ENCODE results near the gene NEK2. TPM values are rescaled to one million over a fixed set of nuclear protein-coding genes. Genes with fewer than 3 reads are reported as not detected.

The NEK2 gene
- total RNA-seq, 1 experiment from 2014 or later = 47.5 TPM

GRCh38 chr1:211642870-211643269 lies 32.6 kb downstream of the NEK2 start:
- intact Hi-C loops (cut with micrococcal nuclease) = no loop called here
- Histone ChIP-seq H2AFZ (ENCODE audit: low read length) (no peak overlapping the region), H3K4me2 (ENCODE audit: low read length) (no peak overlapping the region), H4K20me1 (ENCODE audit: low read length) (no peaks in the 10 kb centered on the region), H3K4me3 (ENCODE audit: low read length) (no peak overlapping the region), H3K4me1 (ENCODE audit: insufficient read depth, low read length) (peaks cover 27% of the 10 kb centered on the region), H3K9me2 (replicated peaks; ENCODE audit: low read length) (no peaks in the 10 kb centered on the region), H3F3A (ENCODE audit: low read length, unreplicated experiment) (no peaks in the 10 kb centered on the region), H3K27me3 (ENCODE audit: low read length) (no peaks in the 10 kb centered on the region), H3K9me3 (ENCODE audit: low read length) (no peaks in the 10 kb centered on the region), H3K27ac (ENCODE audit: low read length) (no peak overlapping the region), H3K79me2 (ENCODE audit: low read length) (no peaks in the 10 kb centered on the region), H3K36me3 (ENCODE audit: low read depth, low read length) (no peaks in the 10 kb centered on the region), H3K9ac (ENCODE audit: low read length) (no peak overlapping the region)
- ChIA-PET POLR2A (ENCODE audit: unreplicated experiment) (no interaction called here), CTCF (interaction anchor here (0.6 kb wide), 1 partner anchor 262 kb away, joined by 3 read pairs; no protein-coding TSS in a partner anchor)
- TF ChIP-seq, protein P1, sequence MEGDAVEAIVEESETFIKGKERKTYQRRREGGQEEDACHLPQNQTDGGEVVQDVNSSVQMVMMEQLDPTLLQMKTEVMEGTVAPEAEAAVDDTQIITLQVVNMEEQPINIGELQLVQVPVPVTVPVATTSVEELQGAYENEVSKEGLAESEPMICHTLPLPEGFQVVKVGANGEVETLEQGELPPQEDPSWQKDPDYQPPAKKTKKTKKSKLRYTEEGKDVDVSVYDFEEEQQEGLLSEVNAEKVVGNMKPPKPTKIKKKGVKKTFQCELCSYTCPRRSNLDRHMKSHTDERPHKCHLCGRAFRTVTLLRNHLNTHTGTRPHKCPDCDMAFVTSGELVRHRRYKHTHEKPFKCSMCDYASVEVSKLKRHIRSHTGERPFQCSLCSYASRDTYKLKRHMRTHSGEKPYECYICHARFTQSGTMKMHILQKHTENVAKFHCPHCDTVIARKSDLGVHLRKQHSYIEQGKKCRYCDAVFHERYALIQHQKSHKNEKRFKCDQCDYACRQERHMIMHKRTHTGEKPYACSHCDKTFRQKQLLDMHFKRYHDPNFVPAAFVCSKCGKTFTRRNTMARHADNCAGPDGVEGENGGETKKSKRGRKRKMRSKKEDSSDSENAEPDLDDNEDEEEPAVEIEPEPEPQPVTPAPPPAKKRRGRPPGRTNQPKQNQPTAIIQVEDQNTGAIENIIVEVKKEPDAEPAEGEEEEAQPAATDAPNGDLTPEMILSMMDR (conservative IDR thresholded peaks at IDR 0.05; ENCODE audit: low read depth, low read length) = no peak
- TF ChIP-seq EZH2phosphoT487 (IDR thresholded peaks at IDR 0.05; ENCODE audit: borderline replicate concordance, low read length) (no peak), EZH2 (IDR thresholded peaks at IDR 0.05; ENCODE audit: low read length, unreplicated experiment) (no peak)
- BruUV-seq (replicated peaks) = no TSS peak
- ATAC-seq (no peak), DNase-seq (no peak)

GRCh38 chr1:211641942-211642341 lies 33.5 kb downstream of the NEK2 start:
- no peak overlapping the region for H3K27ac ChIP-seq (ENCODE audit: low read length)
- H2AFZ ChIP-seq (ENCODE audit: low read length) = no peak overlapping the region
- H3K27me3 ChIP-seq (ENCODE audit: low read length) = no peaks in the 10 kb centered on the region
- no peak overlapping the region for H3K4me2 ChIP-seq (ENCODE audit: low read length)
- ChIA-PET CTCF (no interaction called here), POLR2A (ENCODE audit: unreplicated experiment) (interaction anchor here (0.8 kb wide), 1 partner anchor 10 kb away, joined by 18 read pairs; no protein-coding TSS in a partner anchor)
- no peaks in the 10 kb centered on the region for H4K20me1 ChIP-seq (ENCODE audit: low read length)
- H3K4me3 ChIP-seq (ENCODE audit: low read length) = no peak overlapping the region
- H3K4me1 ChIP-seq (ENCODE audit: insufficient read depth, low read length) = peaks cover 24% of the 10 kb centered on the region
- no peaks in the 10 kb centered on the region for H3K36me3 ChIP-seq (ENCODE audit: low read depth, low read length)
- BruUV-seq (replicated peaks) = no TSS peak
- intact Hi-C loops (cut with micrococcal nuclease) = no loop called here
- DNase-seq = no peak
- ATAC-seq = no peak
- no peaks in the 10 kb centered on the region for H3F3A ChIP-seq (ENCODE audit: low read length, unreplicated experiment)
- H3K9me3 ChIP-seq (ENCODE audit: low read length) = no peaks in the 10 kb centered on the region
- H3K79me2 ChIP-seq (ENCODE audit: low read length) = no peaks in the 10 kb centered on the region
- H3K9ac ChIP-seq (ENCODE audit: low read length) = no peak overlapping the region
- TF ChIP-seq EZH2phosphoT487 (IDR thresholded peaks at IDR 0.05; ENCODE audit: borderline replicate concordance, low read length) (no peak), EZH2 (IDR thresholded peaks at IDR 0.05; ENCODE audit: low read length, unreplicated experiment) (no peak)
- no peaks in the 10 kb centered on the region for H3K9me2 ChIP-seq (replicated peaks; ENCODE audit: low read length)

GRCh38 chr1:211641044-211641800 lies 34.2 kb downstream of the NEK2 start:
- TF ChIP-seq, protein P1 (conservative IDR thresholded peaks at IDR 0.05; ENCODE audit: low read depth, low read length) = no peak
- TF ChIP-seq EZH2phosphoT487 (IDR thresholded peaks at IDR 0.05; ENCODE audit: borderline replicate concordance, low read length) = no peak
- no peak for TF ChIP-seq EZH2 (IDR thresholded peaks at IDR 0.05; ENCODE audit: low read length, unreplicated experiment)
- ATAC-seq (no peak), DNase-seq (no peak)
- H3K4me1 ChIP-seq (ENCODE audit: insufficient read depth, low read length) = peaks cover 31% of the 10 kb centered on the region
- H3K79me2 ChIP-seq (ENCODE audit: low read length) = no peaks in the 10 kb centered on the region
- H3K9me2 ChIP-seq (replicated peaks; ENCODE audit: low read length) = no peaks in the 10 kb centered on the region
- H3K27ac ChIP-seq (ENCODE audit: low read length) = no peak overlapping the region
- H3K4me3 ChIP-seq (ENCODE audit: low read length) = no peak overlapping the region
- H3F3A ChIP-seq (ENCODE audit: low read length, unreplicated experiment) = no peaks in the 10 kb centered on the region
- no peaks in the 10 kb centered on the region for H3K9me3 ChIP-seq (ENCODE audit: low read length)
- H3K4me2 ChIP-seq (ENCODE audit: low read length) = no peak overlapping the region
- no peaks in the 10 kb centered on the region for H3K27me3 ChIP-seq (ENCODE audit: low read length)
- no peak overlapping the region for H3K9ac ChIP-seq (ENCODE audit: low read length)
- CTCF ChIA-PET = no interaction called here
- no TSS peak for BruUV-seq (replicated peaks)
- H4K20me1 ChIP-seq (ENCODE audit: low read length) = no peaks in the 10 kb centered on the region
- intact Hi-C loops (cut with micrococcal nuclease) = no loop called here
- no peak overlapping the region for H2AFZ ChIP-seq (ENCODE audit: low read length)
- H3K36me3 ChIP-seq (ENCODE audit: low read depth, low read length) = no peaks in the 10 kb centered on the region
- POLR2A ChIA-PET (ENCODE audit: unreplicated experiment) = no interaction called here

Measured in PC-3 (cell line).